Mucosa of descending colon (tissue), 3 donors: ENCODE data around the gene THAP9. TPM values are rescaled to one million over a fixed set of nuclear protein-coding genes. Genes with fewer than 3 reads are reported as not detected.

ENCODE experiments used
- ATAC-seq: fragments of 200-7000 bp; cut with Tn5 transposase; one replicate; pipeline ENCODE4 v1.9.1; 2020; ENCODE audit warnings: mild to moderate bottlenecking, moderate library complexity
- DNase-seq, 3 donors: peaks; one replicate each; pipeline ENCODE4 v3.0.0-alpha.2; 2020
- H3K36me3 ChIP-seq: fragments of 200-600 bp; one replicate; pipeline ENCODE4 v1.8.0; 2021; ENCODE audit warnings: low read depth, mild to moderate bottlenecking
- H3K4me1 ChIP-seq: fragments of 200-600 bp; one replicate; pipeline ENCODE4 v1.8.0; 2021; ENCODE audit warnings: low read depth, mild to moderate bottlenecking
- H3K4me3 ChIP-seq: fragments of 200-600 bp; one replicate; pipeline ENCODE4 v1.8.0; 2021; ENCODE audit warnings: mild to moderate bottlenecking
- H3K9me3 ChIP-seq: fragments of 200-600 bp; one replicate; pipeline ENCODE4 v1.8.0; 2021; ENCODE audit warnings: mild to moderate bottlenecking
- intact Hi-C, 2 donors: fragments of 100-400 bp; cut with DNase I in 1 of 2; cut with micrococcal nuclease in 1 of 2; formaldehyde crosslinking; loops; one replicate each; pipeline versions ENCODE4 v1.11.0 to v1.11.1; 2022; cut with DNase I, micrococcal nuclease
- total RNA-seq, 3 donors: library from RNA; stranded (reverse); fragmentation: NEBNext Ultra II Directional in 2 of 3; extraction: Animal tissue kit (Norgen Biotek cat#: 25700) in 2 of 3; gene quantifications; one replicate each; pipeline versions ENCODE4 v1.2.1 to v1.2.4, GENCODE V29; 2021 to 2023
- TF ChIP-seq, protein P1 (sequence below): fragments of 200-600 bp; IDR thresholded peaks from one replicate; pipeline ENCODE4 v1.8.0; 2022; ENCODE audit warnings: antibody characterized with exemption, mild to moderate bottlenecking
- donor health status: DM: no; HTN: no; CAD: no; lungs with moderate emphysema.
- donor health status: DM: no; HTN: no; CAD: no.
- donor health status: DM: no; HTN: yes; CAD: no.

Gene THAP9
- total RNA-seq, 3 donors from 2014 or later: 2.9 to 5.1 (median 5.0) TPM

GRCh38 chr4:82921795-82922194, 21.3 kb downstream of the THAP9 start:
- TF ChIP-seq, protein P1, sequence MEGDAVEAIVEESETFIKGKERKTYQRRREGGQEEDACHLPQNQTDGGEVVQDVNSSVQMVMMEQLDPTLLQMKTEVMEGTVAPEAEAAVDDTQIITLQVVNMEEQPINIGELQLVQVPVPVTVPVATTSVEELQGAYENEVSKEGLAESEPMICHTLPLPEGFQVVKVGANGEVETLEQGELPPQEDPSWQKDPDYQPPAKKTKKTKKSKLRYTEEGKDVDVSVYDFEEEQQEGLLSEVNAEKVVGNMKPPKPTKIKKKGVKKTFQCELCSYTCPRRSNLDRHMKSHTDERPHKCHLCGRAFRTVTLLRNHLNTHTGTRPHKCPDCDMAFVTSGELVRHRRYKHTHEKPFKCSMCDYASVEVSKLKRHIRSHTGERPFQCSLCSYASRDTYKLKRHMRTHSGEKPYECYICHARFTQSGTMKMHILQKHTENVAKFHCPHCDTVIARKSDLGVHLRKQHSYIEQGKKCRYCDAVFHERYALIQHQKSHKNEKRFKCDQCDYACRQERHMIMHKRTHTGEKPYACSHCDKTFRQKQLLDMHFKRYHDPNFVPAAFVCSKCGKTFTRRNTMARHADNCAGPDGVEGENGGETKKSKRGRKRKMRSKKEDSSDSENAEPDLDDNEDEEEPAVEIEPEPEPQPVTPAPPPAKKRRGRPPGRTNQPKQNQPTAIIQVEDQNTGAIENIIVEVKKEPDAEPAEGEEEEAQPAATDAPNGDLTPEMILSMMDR: no peak
- DNase-seq: no peak
- H3K36me3 ChIP-seq: no peaks in the 10 kb centered on the region
- ATAC-seq: no peak
- no peaks in the 10 kb centered on the region for H3K4me1 ChIP-seq
- no peaks in the 10 kb centered on the region for H3K9me3 ChIP-seq
- intact Hi-C loops: no loop called here
- no peak overlapping the region for H3K4me3 ChIP-seq

DNA sequence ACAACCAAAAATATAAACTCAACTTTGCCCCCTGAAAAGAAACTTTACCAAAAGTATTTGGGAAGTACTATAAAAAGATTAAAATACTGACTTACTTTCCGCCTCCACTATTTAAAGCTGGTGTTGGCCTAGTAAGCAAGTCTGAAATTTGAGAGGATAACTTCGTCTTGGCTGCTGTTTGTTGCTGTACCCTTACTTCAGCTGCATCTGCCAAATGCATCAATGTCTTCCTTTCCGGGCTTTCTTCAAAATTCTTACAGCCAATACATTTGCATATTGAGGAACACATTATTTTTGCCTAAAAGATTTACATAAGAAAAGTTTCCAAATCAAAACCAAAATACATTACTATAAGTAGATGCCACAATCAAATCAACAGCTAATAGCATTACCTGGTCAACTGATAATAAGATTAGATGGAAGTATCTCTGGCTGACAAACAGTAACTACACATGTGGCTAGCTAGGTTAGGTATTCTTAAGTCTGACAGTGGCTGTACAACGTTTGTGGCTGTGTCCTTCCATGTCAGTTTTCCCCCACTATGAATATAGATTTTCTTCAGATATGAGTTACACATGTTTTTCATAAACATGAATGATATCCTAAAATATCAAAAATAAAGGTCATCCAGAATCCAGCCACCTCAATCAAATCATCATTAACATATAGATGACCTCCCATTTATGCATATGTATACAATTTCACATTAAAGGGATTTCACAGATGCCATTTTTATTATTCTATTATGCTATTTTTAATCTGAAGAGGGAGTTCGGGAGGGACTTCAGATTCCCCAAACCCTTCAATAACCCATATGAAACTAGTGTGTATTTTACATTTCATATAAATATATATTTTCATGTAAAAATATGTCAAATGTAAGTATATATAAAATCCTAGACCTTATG, 30.6 kb downstream of the THAP9 start:
- H3K4me1 ChIP-seq: no peaks in the 10 kb centered on the region
- no peak overlapping the region for H3K4me3 ChIP-seq
- no peaks in the 10 kb centered on the region for H3K36me3 ChIP-seq
- TF ChIP-seq, protein P1: no peak
- no peak for DNase-seq
- ATAC-seq: no peak
- intact Hi-C loops: no loop called here
- no peaks in the 10 kb centered on the region for H3K9me3 ChIP-seq

DNA sequence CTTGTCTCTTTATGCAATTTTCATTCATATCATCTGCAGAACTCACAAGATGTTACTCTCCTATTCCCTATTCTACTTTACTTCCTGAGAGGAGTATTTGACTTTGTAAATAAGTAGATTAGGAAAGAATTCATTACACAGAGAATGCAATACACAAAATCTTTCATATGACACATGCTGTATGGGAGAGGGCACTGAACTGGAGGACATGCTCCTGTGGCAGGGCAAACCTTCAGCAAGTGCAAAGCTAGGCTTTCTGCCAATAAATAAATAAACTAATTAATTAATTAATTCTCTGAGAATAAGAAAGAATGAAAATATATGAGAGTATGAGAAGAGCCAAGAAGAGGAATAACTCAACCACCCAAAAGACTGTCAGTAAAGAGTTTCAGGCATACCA, 33.9 kb downstream of the THAP9 start:
- Histone ChIP-seq H3K36me3 (no peaks in the 10 kb centered on the region), H3K4me3 (no peak overlapping the region), H3K9me3 (no peaks in the 10 kb centered on the region), H3K4me1 (no peaks in the 10 kb centered on the region)
- ATAC-seq (no peak), DNase-seq (no peak)
- intact Hi-C loops: no loop called here
- TF ChIP-seq, protein P1: no peak

DNA sequence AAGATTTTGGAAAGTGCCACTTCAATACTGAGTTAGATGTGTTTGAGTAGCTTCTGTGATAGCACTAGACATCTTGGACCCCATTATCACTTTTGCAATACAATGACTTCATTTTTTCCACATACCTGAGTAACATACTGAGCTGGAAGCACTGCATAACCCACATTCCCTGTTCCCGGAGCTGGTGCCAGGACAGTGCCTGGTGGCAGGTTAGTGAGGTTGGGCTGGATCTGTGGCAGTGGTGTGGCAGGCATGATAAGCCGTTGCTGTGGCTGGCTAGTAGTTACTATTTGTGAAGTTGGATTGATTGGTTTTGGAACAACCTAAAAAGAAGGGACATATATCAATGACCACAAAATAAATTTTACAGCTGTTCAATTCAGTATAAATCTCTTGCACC, 38.9 kb downstream of the THAP9 start:
- H3K4me1 ChIP-seq: no peaks in the 10 kb centered on the region
- H3K4me3 ChIP-seq: no peak overlapping the region
- intact Hi-C loops: no loop called here
- ATAC-seq (no peak), DNase-seq (no peak)
- TF ChIP-seq, protein P1: no peak
- H3K36me3 ChIP-seq: no peaks in the 10 kb centered on the region
- H3K9me3 ChIP-seq: no peaks in the 10 kb centered on the region

DNA sequence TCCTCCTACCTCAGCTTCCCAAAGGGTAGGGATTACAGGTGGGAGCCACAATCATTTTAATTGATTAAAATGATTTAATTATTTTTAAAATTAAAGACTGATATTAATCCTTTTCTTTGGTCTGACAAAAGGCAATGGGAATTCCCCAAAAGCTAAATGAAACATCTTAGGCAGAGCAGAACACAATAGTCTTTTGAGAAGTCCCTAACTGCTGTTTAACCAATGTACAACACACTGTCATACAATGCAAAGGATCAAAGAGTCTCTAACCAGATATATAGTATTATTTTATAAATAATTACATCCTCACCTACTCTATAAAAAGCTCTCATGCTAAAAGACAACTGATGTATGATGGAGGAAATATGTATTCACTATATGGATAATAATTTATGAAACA, 47.0 kb downstream of the THAP9 start:
- Histone ChIP-seq H3K9me3 (no peaks in the 10 kb centered on the region), H3K4me1 (no peaks in the 10 kb centered on the region), H3K4me3 (no peak overlapping the region), H3K36me3 (no peaks in the 10 kb centered on the region)
- DNase-seq (no peak), ATAC-seq (no peak)
- intact Hi-C loops: no loop called here
- TF ChIP-seq, protein P1: no peak
